Mucosa of stomach (tissue), 1 donor: ENCODE data around the gene PUDP.
"Not testable (repeated sequence)": the region's sequence is repeated elsewhere in the genome, so short reads cannot be mapped to it uniquely, and the experiment has no call there.

Experiments
- H3K27me3 ChIP-seq: one replicate; pipeline ENCODE4 v1.7.0; 2013; ENCODE audit warnings: mild to moderate bottlenecking, low read length; ENCODE audit not compliant: control insufficient read depth, insufficient read depth
- H3K36me3 ChIP-seq: one replicate; pipeline ENCODE4 v1.7.0; 2013; ENCODE audit warnings: low read length; ENCODE audit not compliant: control insufficient read depth, insufficient read depth
- H3K4me1 ChIP-seq: one replicate; pipeline ENCODE4 v1.7.0; 2013; ENCODE audit warnings: mild to moderate bottlenecking, low read length; ENCODE audit not compliant: control insufficient read depth, insufficient read depth
- H3K4me3 ChIP-seq: one replicate; pipeline ENCODE4 v1.7.0; 2013; ENCODE audit warnings: low read length
- H3K9ac ChIP-seq: one replicate; pipeline ENCODE4 v1.7.0; 2013; ENCODE audit warnings: mild to moderate bottlenecking, low read length, moderate library complexity
- H3K9me3 ChIP-seq: one replicate; pipeline ENCODE4 v1.7.0; 2013; ENCODE audit warnings: mild to moderate bottlenecking, low read length, moderate library complexity; ENCODE audit not compliant: control insufficient read depth
- donor health status: Pancreatic carcinoma.

PUDP gene

GRCh38 chrX:7007328-7007727 lies 140.6 kb downstream of the PUDP start:
- not testable (repeated sequence) for H3K4me1 ChIP-seq, H3K4me3 ChIP-seq, H3K27me3 ChIP-seq, H3K9me3 ChIP-seq, H3K9ac ChIP-seq, H3K36me3 ChIP-seq
